ENCODE data around the gene TCIRG1.
"Not testable (repeated sequence)": the region's sequence is repeated elsewhere in the genome, so short reads cannot be mapped to it uniquely, and the experiment has no call there.

TCIRG1 gene

DNA sequence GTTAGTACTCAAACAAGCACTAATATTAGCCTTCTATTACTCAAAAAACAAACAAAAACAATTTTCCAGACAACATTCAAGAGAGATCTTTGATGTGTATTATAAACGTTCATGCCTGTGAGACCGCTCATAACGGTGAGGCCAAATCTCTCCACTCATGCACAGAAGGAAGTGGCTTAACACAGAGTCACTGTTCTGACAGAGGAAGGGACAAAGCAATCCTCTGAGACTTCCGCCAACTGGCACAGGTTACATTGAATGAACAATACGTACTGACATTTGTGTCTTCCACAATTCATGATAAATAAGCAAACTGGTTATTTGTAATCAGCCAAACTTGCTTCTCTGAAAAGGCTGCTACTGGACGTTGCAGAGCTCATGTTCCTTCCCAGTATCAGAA lies 51.9 kb downstream of the TCIRG1 start:
- H3K9me3 Mint-ChIP-seq: no peaks in the 10 kb centered on the region
- no peaks in the 10 kb centered on the region for H3K4me1 Mint-ChIP-seq
- peaks cover 1% of the 10 kb centered on the region for H3K36me3 Mint-ChIP-seq (ENCODE audit: insufficient read depth)
- no peak overlapping the region for H3K4me3 Mint-ChIP-seq
- no peak overlapping the region for H3K27ac Mint-ChIP-seq (ENCODE audit: low read depth)
- ATAC-seq (replicated peaks; ENCODE audit: extremely low read depth, poor library complexity, severe bottlenecking): no peak
- no peaks in the 10 kb centered on the region for H3K27me3 Mint-ChIP-seq
- no peak for DNase-seq (ENCODE audit: low spot score in 2 of 2)

- H3K36me3 Mint-ChIP-seq (ENCODE audit: insufficient read depth): no peaks in the 10 kb centered on the region
- no peaks in the 10 kb centered on the region for H3K27me3 Mint-ChIP-seq
- DNase-seq (ENCODE audit: low spot score in 2 of 2) (no peak), ATAC-seq (replicated peaks; ENCODE audit: extremely low read depth, poor library complexity, severe bottlenecking) (no peak)
- no peak overlapping the region for H3K27ac Mint-ChIP-seq (ENCODE audit: low read depth)
- H3K4me3 Mint-ChIP-seq: no peak overlapping the region
- H3K9me3 Mint-ChIP-seq: no peaks in the 10 kb centered on the region
- no peaks in the 10 kb centered on the region for H3K4me1 Mint-ChIP-seq
Observed at GRCh38 chr11:68092411-68092810, 53.6 kb downstream of the TCIRG1 start.

DNA sequence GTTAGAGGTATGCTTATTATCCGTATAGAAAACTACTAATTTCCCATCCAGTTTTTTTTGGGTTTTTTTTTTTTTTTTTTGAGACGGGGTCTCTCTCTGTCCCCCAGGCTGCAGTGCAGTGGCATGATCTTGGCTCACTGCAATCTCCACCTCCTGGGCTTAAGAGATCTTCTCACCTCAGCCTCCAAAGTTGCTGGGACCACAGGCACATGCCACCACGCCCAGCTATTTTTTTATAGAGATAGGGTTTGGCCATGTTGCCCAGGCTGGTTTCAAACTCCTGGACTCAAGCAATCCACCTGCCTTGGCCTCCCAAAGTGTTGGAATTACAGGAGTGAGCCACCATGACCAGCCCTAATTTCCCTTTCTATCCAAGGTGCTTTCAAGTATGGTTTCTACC lies 54.1 kb downstream of the TCIRG1 start:
- DNase-seq (ENCODE audit: low spot score in 2 of 2); ATAC-seq (replicated peaks; ENCODE audit: extremely low read depth, poor library complexity, severe bottlenecking); H3K9me3 Mint-ChIP-seq; H3K36me3 Mint-ChIP-seq (ENCODE audit: insufficient read depth); H3K27me3 Mint-ChIP-seq; H3K4me1 Mint-ChIP-seq; H3K4me3 Mint-ChIP-seq; H3K27ac Mint-ChIP-seq (ENCODE audit: low read depth): not testable (repeated sequence)

DNA sequence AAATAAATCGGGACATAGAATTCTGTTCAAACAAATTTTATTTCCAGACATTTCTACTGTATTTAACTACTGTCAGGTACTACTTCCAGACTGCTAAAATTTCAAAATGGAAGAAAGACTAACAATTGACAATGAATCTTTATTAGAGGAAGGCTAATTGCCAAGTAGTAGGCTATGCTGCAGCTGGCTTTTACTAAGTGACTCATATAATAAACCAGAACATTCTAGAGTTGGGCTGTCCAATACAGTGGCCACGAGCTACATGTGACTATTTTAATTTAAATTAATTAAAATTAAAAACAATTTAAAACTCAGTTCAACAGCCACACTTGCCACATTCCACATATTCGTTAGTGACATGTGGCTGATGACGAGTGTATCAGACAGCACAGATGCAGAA lies 54.7 kb downstream of the TCIRG1 start:
- Mint-ChIP-seq H3K4me3 (no peak overlapping the region), H3K9me3 (no peaks in the 10 kb centered on the region), H3K27me3 (no peaks in the 10 kb centered on the region), H3K4me1 (no peaks in the 10 kb centered on the region), H3K27ac (ENCODE audit: low read depth) (no peak overlapping the region), H3K36me3 (ENCODE audit: insufficient read depth) (no peaks in the 10 kb centered on the region)
- DNase-seq (ENCODE audit: low spot score in 2 of 2) (no peak), ATAC-seq (replicated peaks; ENCODE audit: extremely low read depth, poor library complexity, severe bottlenecking) (no peak)

DNA sequence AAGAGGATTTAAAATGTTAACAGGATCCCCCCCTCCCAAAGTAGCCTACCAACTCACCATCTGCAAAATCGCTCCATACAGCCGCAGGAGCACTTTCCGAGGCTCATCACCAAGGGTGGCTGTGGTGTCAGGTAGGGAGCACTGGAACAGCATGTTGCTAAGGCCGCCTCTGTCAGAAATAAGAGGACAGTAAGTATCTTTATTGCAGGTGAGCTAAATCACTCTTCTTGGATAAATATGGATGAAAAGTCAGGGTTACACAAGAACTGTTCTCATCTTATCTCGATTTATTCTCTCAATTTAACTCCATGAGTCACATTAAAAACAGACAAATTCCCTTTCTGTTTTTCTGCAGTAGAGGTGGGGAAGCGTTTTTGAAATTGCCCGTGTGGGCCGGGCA lies 58.1 kb downstream of the TCIRG1 start:
- Mint-ChIP-seq H3K4me1 (no peaks in the 10 kb centered on the region), H3K9me3 (no peaks in the 10 kb centered on the region), H3K27me3 (no peaks in the 10 kb centered on the region), H3K27ac (ENCODE audit: low read depth) (no peak overlapping the region), H3K4me3 (no peak overlapping the region), H3K36me3 (ENCODE audit: insufficient read depth) (no peaks in the 10 kb centered on the region)
- no peak for DNase-seq (ENCODE audit: low spot score in 2 of 2)
- no peak for ATAC-seq (replicated peaks; ENCODE audit: extremely low read depth, poor library complexity, severe bottlenecking)

DNA sequence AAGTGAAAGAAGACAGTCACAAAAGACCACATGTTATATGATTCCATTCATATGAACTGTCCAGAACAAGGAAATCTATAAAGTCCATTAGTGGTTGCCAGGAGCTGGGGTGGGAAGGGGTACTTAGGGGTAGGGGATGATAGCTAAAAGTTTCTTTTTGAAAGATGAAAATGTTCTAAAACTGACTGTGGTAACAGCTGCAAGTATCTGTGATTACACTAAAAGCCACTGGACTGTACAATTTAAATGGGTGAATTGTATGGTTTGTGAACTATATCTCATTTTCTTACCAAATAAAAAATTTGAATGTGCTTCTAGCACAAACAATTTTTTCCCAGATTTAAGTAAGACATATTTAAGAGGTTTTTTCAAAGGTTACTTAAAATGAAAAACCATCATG lies 60.2 kb downstream of the TCIRG1 start:
- H3K4me1 Mint-ChIP-seq: no peaks in the 10 kb centered on the region
- H3K9me3 Mint-ChIP-seq: no peaks in the 10 kb centered on the region
- H3K27ac Mint-ChIP-seq (ENCODE audit: low read depth): no peak overlapping the region
- no peaks in the 10 kb centered on the region for H3K27me3 Mint-ChIP-seq
- ATAC-seq (replicated peaks; ENCODE audit: extremely low read depth, poor library complexity, severe bottlenecking): no peak
- no peaks in the 10 kb centered on the region for H3K36me3 Mint-ChIP-seq (ENCODE audit: insufficient read depth)
- no peak overlapping the region for H3K4me3 Mint-ChIP-seq
- no peak for DNase-seq (ENCODE audit: low spot score in 2 of 2)

DNA sequence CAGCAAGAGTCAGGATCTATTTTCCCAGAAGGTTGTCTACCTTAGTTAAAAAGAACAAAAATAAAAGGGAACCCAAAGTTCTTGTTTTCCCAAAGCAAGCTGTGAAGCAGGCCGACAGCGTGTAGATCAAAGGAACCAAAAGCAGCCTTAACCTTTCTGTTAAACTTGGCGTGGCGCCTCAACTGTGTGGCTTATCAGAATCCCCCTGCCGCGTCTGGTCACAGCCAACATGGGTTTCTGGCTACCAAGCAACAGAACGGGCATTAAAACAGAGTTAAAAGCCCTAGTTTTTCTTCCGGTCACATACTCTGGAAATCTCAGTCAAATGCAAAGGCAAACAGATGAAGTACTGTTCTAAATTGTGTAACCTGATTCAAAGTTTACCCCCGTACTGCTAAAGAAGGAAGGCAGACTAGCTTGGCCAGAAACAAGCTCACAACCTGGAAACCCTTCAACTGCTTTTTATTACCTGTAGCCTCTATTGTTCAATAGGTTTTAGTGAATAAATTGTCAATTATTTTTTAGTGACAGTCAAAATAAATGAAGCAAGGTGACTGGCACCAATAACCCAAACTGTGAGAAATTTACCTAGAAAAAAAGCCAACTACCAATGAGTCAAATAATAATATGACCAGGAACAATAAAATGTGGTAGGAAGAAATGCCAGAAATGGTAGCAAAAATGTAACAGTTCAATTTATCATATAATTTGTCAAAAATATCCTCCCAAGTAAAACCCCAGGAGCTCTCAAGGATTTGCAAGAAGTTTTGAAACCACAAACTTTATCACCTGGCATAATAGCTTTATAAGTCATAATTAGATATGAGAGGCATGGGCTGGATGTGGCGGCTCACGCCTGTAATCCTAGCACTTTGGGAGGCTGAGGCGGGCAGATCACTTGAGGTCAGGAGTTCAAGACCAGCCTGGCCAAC lies 60.9 kb downstream of the TCIRG1 start:
- no peak overlapping the region for H3K27ac Mint-ChIP-seq (ENCODE audit: low read depth)
- H3K27me3 Mint-ChIP-seq: no peaks in the 10 kb centered on the region
- no peaks in the 10 kb centered on the region for H3K9me3 Mint-ChIP-seq
- DNase-seq (ENCODE audit: low spot score in 2 of 2): no peak
- H3K36me3 Mint-ChIP-seq (ENCODE audit: insufficient read depth): no peaks in the 10 kb centered on the region
- no peak for ATAC-seq (replicated peaks; ENCODE audit: extremely low read depth, poor library complexity, severe bottlenecking)
- no peak overlapping the region for H3K4me3 Mint-ChIP-seq
- no peaks in the 10 kb centered on the region for H3K4me1 Mint-ChIP-seq
